ACC112 (cell line): ENCODE data around the gene IMMT.

Experiments
- H2AFZ ChIP-seq: fragments of 200-600 bp; sonication (generic); one replicate; pipeline ENCODE4 v1.6.0; 2017; ENCODE audit warnings: antibody characterized with exemption, low read length; ENCODE audit not compliant: unreplicated experiment
- H3K27ac ChIP-seq: fragments of 200-600 bp; sonication (generic); 2 replicates; pipeline ENCODE4 v1.5.1; 2014; ENCODE audit warnings: low read depth, mild to moderate bottlenecking, antibody characterized with exemption, low read length, moderate library complexity
- H3K27me3 ChIP-seq: fragments of 200-600 bp; sonication (generic); 2 replicates; pipeline ENCODE4 v1.6.1; 2014; ENCODE audit warnings: mild to moderate bottlenecking, antibody characterized with exemption, low read length, moderate library complexity, mixed read lengths; ENCODE audit not compliant: insufficient read depth
- H3K36me3 ChIP-seq: fragments of 200-600 bp; sonication (generic); 2 replicates; pipeline ENCODE4 v1.6.1; 2016; ENCODE audit warnings: mild to moderate bottlenecking, antibody characterized with exemption, low read length, moderate library complexity, mixed read lengths; ENCODE audit not compliant: insufficient read depth
- H3K4me1 ChIP-seq: fragments of 200-600 bp; sonication (generic); one replicate; pipeline ENCODE4 v1.6.1; 2016; ENCODE audit warnings: low read length, mixed read lengths; ENCODE audit not compliant: insufficient read depth, unreplicated experiment, control insufficient read depth
- H3K4me3 ChIP-seq: fragments of 200-600 bp; sonication (generic); 2 replicates; pipeline ENCODE4 v1.5.1; 2014; ENCODE audit warnings: mild to moderate bottlenecking, low read depth, low read length
- H3K79me2 ChIP-seq: fragments of 200-600 bp; sonication (generic); one replicate; pipeline ENCODE4 v1.6.0; 2016; ENCODE audit warnings: low read length; ENCODE audit not compliant: control insufficient read depth, unreplicated experiment, insufficient read depth

IMMT gene

GRCh38 chr2:86143926-86144685, 51.2 kb downstream of the IMMT start:
- Histone ChIP-seq H2AFZ (no peak overlapping the region), H3K27me3 (no peaks in the 10 kb centered on the region), H3K4me3 (no peak overlapping the region), H3K79me2 (no peaks in the 10 kb centered on the region), H3K36me3 (peaks cover 40% of the 10 kb centered on the region), H3K4me1 (no peaks in the 10 kb centered on the region), H3K27ac (no peak overlapping the region)

GRCh38 chr2:86143307-86143706, 52.0 kb downstream of the IMMT start:
- Histone ChIP-seq H3K79me2 (no peaks in the 10 kb centered on the region), H3K4me3 (no peak overlapping the region), H2AFZ (no peak overlapping the region), H3K27me3 (no peaks in the 10 kb centered on the region), H3K4me1 (no peaks in the 10 kb centered on the region), H3K27ac (no peak overlapping the region), H3K36me3 (peaks cover 40% of the 10 kb centered on the region)

- no peak overlapping the region for H3K4me3 ChIP-seq
- peaks cover 37% of the 10 kb centered on the region for H3K36me3 ChIP-seq
- no peaks in the 10 kb centered on the region for H3K27me3 ChIP-seq
- no peak overlapping the region for H3K27ac ChIP-seq
- no peaks in the 10 kb centered on the region for H3K4me1 ChIP-seq
- H2AFZ ChIP-seq: no peak overlapping the region
- no peaks in the 10 kb centered on the region for H3K79me2 ChIP-seq
Measured at GRCh38 chr2:86142436-86143257, 52.6 kb downstream of the IMMT start.

GRCh38 chr2:86140969-86141392, 54.3 kb downstream of the IMMT start:
- H3K27ac ChIP-seq: no peak overlapping the region
- no peaks in the 10 kb centered on the region for H3K4me1 ChIP-seq
- H3K36me3 ChIP-seq: peaks cover 41% of the 10 kb centered on the region
- H3K27me3 ChIP-seq: no peaks in the 10 kb centered on the region
- H3K4me3 ChIP-seq: no peak overlapping the region
- H2AFZ ChIP-seq: no peak overlapping the region
- no peaks in the 10 kb centered on the region for H3K79me2 ChIP-seq

- no peak overlapping the region for H2AFZ ChIP-seq
- no peaks in the 10 kb centered on the region for H3K4me1 ChIP-seq
- H3K79me2 ChIP-seq: no peaks in the 10 kb centered on the region
- no peak overlapping the region for H3K4me3 ChIP-seq
- no peak overlapping the region for H3K27ac ChIP-seq
- H3K27me3 ChIP-seq: no peaks in the 10 kb centered on the region
- H3K36me3 ChIP-seq: peaks cover 41% of the 10 kb centered on the region
Measured at GRCh38 chr2:86139981-86140380, 55.3 kb downstream of the IMMT start.

- Histone ChIP-seq H3K4me1 (no peaks in the 10 kb centered on the region), H3K27me3 (no peaks in the 10 kb centered on the region), H3K36me3 (peaks cover 43% of the 10 kb centered on the region), H3K4me3 (no peak overlapping the region), H2AFZ (no peak overlapping the region), H3K27ac (no peak overlapping the region), H3K79me2 (no peaks in the 10 kb centered on the region)
Measured at GRCh38 chr2:86138736-86139625, 56.3 kb downstream of the IMMT start.

- no peak overlapping the region for H3K27ac ChIP-seq
- H3K4me3 ChIP-seq: no peak overlapping the region
- H3K79me2 ChIP-seq: no peaks in the 10 kb centered on the region
- no peak overlapping the region for H2AFZ ChIP-seq
- no peaks in the 10 kb centered on the region for H3K27me3 ChIP-seq
- no peaks in the 10 kb centered on the region for H3K4me1 ChIP-seq
- H3K36me3 ChIP-seq: peaks cover 57% of the 10 kb centered on the region
Measured at GRCh38 chr2:86136141-86136540, 59.1 kb downstream of the IMMT start.

GRCh38 chr2:86135653-86136052, 59.6 kb downstream of the IMMT start:
- H3K36me3 ChIP-seq: peaks cover 55% of the 10 kb centered on the region
- H3K4me3 ChIP-seq: no peak overlapping the region
- H3K4me1 ChIP-seq: no peaks in the 10 kb centered on the region
- no peaks in the 10 kb centered on the region for H3K79me2 ChIP-seq
- H3K27ac ChIP-seq: no peak overlapping the region
- H2AFZ ChIP-seq: no peak overlapping the region
- no peaks in the 10 kb centered on the region for H3K27me3 ChIP-seq

- Histone ChIP-seq H3K79me2 (no peaks in the 10 kb centered on the region), H3K4me1 (no peaks in the 10 kb centered on the region), H3K27ac (no peak overlapping the region), H3K36me3 (peaks cover 58% of the 10 kb centered on the region), H3K27me3 (no peaks in the 10 kb centered on the region), H3K4me3 (no peak overlapping the region), H2AFZ (no peak overlapping the region)
Measured at GRCh38 chr2:86134709-86135108, 60.6 kb downstream of the IMMT start.

GRCh38 chr2:86124683-86125082, 70.6 kb downstream of the IMMT start:
- H3K79me2 ChIP-seq: no peaks in the 10 kb centered on the region
- no peak overlapping the region for H2AFZ ChIP-seq
- no peaks in the 10 kb centered on the region for H3K27me3 ChIP-seq
- H3K27ac ChIP-seq: no peak overlapping the region
- no peak overlapping the region for H3K4me3 ChIP-seq
- peaks cover 63% of the 10 kb centered on the region for H3K36me3 ChIP-seq
- H3K4me1 ChIP-seq: no peaks in the 10 kb centered on the region
